Liver (tissue), 9 donors: ENCODE data around the gene RRP8. TPM values are rescaled to one million over a fixed set of nuclear protein-coding genes. Genes with fewer than 3 reads are reported as not detected.

Experiments
- DNase-seq: peaks from one replicate; pipeline ENCODE4 v3.0.0-alpha.2; 2017; ENCODE audit warnings: low spot score
- H3K27ac ChIP-seq, 2 donors: one replicate each; pipeline ENCODE4 v1.7.0; 2013; ENCODE audit warnings: inconsistent platforms in 2 of 2, low read length in 2 of 2, control low read depth in 1 of 2, low read depth in 1 of 2, mild to moderate bottlenecking in 1 of 2
- H3K27me3 ChIP-seq, 4 donors: one replicate each; pipeline versions ENCODE4 v1.6.1 to v1.7.0; 2013; ENCODE audit warnings: low read length in 3 of 4, inconsistent platforms in 1 of 4, mild to moderate bottlenecking in 1 of 4, moderate library complexity in 1 of 4; ENCODE audit not compliant: control insufficient read depth in 4 of 4, insufficient read depth in 4 of 4
- H3K36me3 ChIP-seq, 4 donors: one replicate each; pipeline versions ENCODE4 v1.6.1 to v1.7.0; 2013; ENCODE audit warnings: low read length in 3 of 4, mild to moderate bottlenecking in 3 of 4, low read depth in 1 of 4, moderate library complexity in 1 of 4; ENCODE audit not compliant: control insufficient read depth in 4 of 4, insufficient read depth in 3 of 4
- H3K4me1 ChIP-seq, 4 donors: one replicate each; pipeline versions ENCODE4 v1.6.1 to v1.7.0; 2013; ENCODE audit warnings: low read length in 3 of 4, mild to moderate bottlenecking in 3 of 4, moderate library complexity in 1 of 4; ENCODE audit not compliant: control insufficient read depth in 4 of 4, insufficient read depth in 4 of 4
- H3K4me3 ChIP-seq, 3 donors: one replicate each; pipeline versions ENCODE4 v1.6.1 to v1.7.0; 2013; ENCODE audit warnings: low read length in 3 of 3, control low read depth in 1 of 3, low read depth in 1 of 3, mild to moderate bottlenecking in 1 of 3
- H3K9ac ChIP-seq, 2 donors: one replicate each; pipeline ENCODE4 v1.7.0; 2013; ENCODE audit warnings: low read length in 2 of 2, mild to moderate bottlenecking in 2 of 2, moderate library complexity in 2 of 2, control low read depth in 1 of 2, low read depth in 1 of 2
- H3K9me3 ChIP-seq, 4 donors: one replicate each; pipeline versions ENCODE4 v1.6.1 to v1.7.0; 2013; ENCODE audit warnings: low read length in 3 of 4; ENCODE audit not compliant: control insufficient read depth in 4 of 4
- EGR1 ChIP-seq, 2 donors: IDR thresholded peaks; 2 replicates each; pipeline ENCODE4 v1.6.1; 2016 to 2018; ENCODE audit warnings: antibody characterized with exemption in 2 of 2, low read depth in 2 of 2
- FOXA1 ChIP-seq: IDR thresholded peaks from 2 replicates; pipeline ENCODE4 v1.6.1; 2016; ENCODE audit warnings: antibody characterized with exemption
- FOXA2 ChIP-seq: IDR thresholded peaks from 2 replicates; pipeline ENCODE4 v1.6.1; 2016; ENCODE audit warnings: antibody characterized with exemption
- HNF4G ChIP-seq: IDR thresholded peaks from 2 replicates; pipeline ENCODE4 v1.6.1; 2016; ENCODE audit warnings: antibody characterized with exemption
- JUND ChIP-seq, 2 donors: IDR thresholded peaks; 2 replicates each; pipeline ENCODE4 v1.6.1; 2016; ENCODE audit warnings: antibody characterized with exemption in 2 of 2
- MAX ChIP-seq: IDR thresholded peaks from 2 replicates; pipeline ENCODE4 v1.6.1; 2016; ENCODE audit warnings: antibody characterized with exemption
- NR2F2 ChIP-seq: IDR thresholded peaks from 2 replicates; pipeline ENCODE4 v1.6.1; 2016; ENCODE audit warnings: antibody characterized with exemption
- RAD21 ChIP-seq, 2 donors: IDR thresholded peaks; 2 replicates each; pipeline ENCODE4 v1.6.1; 2016; ENCODE audit warnings: antibody characterized with exemption in 2 of 2, mild to moderate bottlenecking in 2 of 2
- REST ChIP-seq: IDR thresholded peaks from 2 replicates; pipeline ENCODE4 v1.6.1; 2016; ENCODE audit warnings: antibody characterized with exemption, mild to moderate bottlenecking
- TAF1 ChIP-seq: conservative IDR thresholded peaks from 2 replicates; pipeline ENCODE4 v1.6.1; 2016; ENCODE audit warnings: antibody characterized with exemption, mild to moderate bottlenecking
- YY1 ChIP-seq: IDR thresholded peaks from 2 replicates; pipeline ENCODE4 v1.6.1; 2016; ENCODE audit warnings: antibody characterized with exemption, mild to moderate bottlenecking
- ZBTB33 ChIP-seq: IDR thresholded peaks from 2 replicates; pipeline ENCODE4 v1.6.1; 2016; ENCODE audit warnings: antibody characterized with exemption
- WGBS: extraction: QIAGEN DNeasy Blood & Tissue Kit; methylation state at CpG from one replicate; pipeline ENCODE4 v1.1.7; 2013; 5-methylcytosine and 5-hydroxymethylcytosine counted together
- polyA plus RNA-seq, 2 donors: library from polyadenylated mRNA; stranded (reverse) in 1 of 2; unstranded in 1 of 2; fragments of 200-250 nt in 1 of 2; fragments of >200 nt in 1 of 2; fragmentation: Nextera tagmentation in 1 of 2; extraction: Ambion mirVana in 1 of 2; gene quantifications; one replicate each; pipeline versions ENCODE4 v1.2.1 to v1.2.3, GENCODE V29; 2013 to 2015
- total RNA-seq, 2 donors: library from RNA; depleted of rRNA; stranded (reverse); fragments of >200 nt; gene quantifications; one replicate each; pipeline ENCODE4 v1.2.3, GENCODE V29; 2014
- donor health status: healthy.
- donor health status: healthy.
- donor health status: healthy.
- donor health status: healthy.
- donor health status: healthy.

The RRP8 gene
- total and polyA plus RNA-seq, 4 donors, result 10.3 to 12.6 (median 11.2) TPM

GRCh38 chr11:6630632-6631291, 27.3 kb upstream of the RRP8 start:
- WGBS, result 50% methylated on average over 28 of the region's 28 CpGs
- Histone ChIP-seq H3K27me3 (no peaks in the 10 kb centered on the region), H3K9ac (no peak overlapping the region), H3K36me3 (no peaks in the 10 kb centered on the region), H3K4me1 (peaks cover 3 to 23% (median 14%) of the 10 kb centered on the region in 4 donors), H3K9me3 (no peaks in the 10 kb centered on the region), H3K4me3 (peak overlapping the region in 1 of 3 donors; percentile 18), H3K27ac (no peak overlapping the region)
- DNase-seq, result no peak
- TF ChIP-seq HNF4G (no peak), ZBTB33 (no peak), TAF1 (no peak), FOXA2 (no peak), RAD21 (IDR thresholded peaks at IDR 0.05) (no peak), JUND (IDR thresholded peaks at IDR 0.05) (no peak), EGR1 (IDR thresholded peaks at IDR 0.05; ENCODE audit: low read depth in 2 of 2) (no peak), MAX (no peak), YY1 (no peak)

GRCh38 chr11:6629892-6630631, 26.6 kb upstream of the RRP8 start:
- no peaks in the 10 kb centered on the region for H3K36me3 ChIP-seq
- peak overlapping the region in 1 of 3 donors; percentile 18 for H3K4me3 ChIP-seq
- peaks cover 3 to 16% (median 10%) of the 10 kb centered on the region in 4 donors for H3K4me1 ChIP-seq
- 42% methylated on average over 102 of the region's 102 CpGs for WGBS
- H3K9ac ChIP-seq, result no peak overlapping the region
- no peaks in the 10 kb centered on the region for H3K9me3 ChIP-seq
- H3K27ac ChIP-seq, result no peak overlapping the region
- no peak for DNase-seq
- no peaks in the 10 kb centered on the region for H3K27me3 ChIP-seq
- no peak for TF ChIP-seq TAF1
- no peak for TF ChIP-seq REST

- H3K4me1 ChIP-seq, result peaks cover 2 to 11% (median 5%) of the 10 kb centered on the region in 4 donors
- DNase-seq, result no peak
- TF ChIP-seq JUND (IDR thresholded peaks at IDR 0.05) (no peak), YY1 (no peak), FOXA2 (no peak), RAD21 (IDR thresholded peaks at IDR 0.05) (no peak), TAF1 (no peak), NR2F2 (no peak), FOXA1 (no peak)
These were observed 26.1 kb upstream of the RRP8 start for GRCh38 chr11:6629573-6629891.

More at GRCh38 chr11:6629573-6629891, 26.1 kb upstream of the RRP8 start:
- 91% methylated on average over 24 of the region's 24 CpGs for WGBS
- Histone ChIP-seq H3K27ac (no peak overlapping the region), H3K9ac (no peak overlapping the region), H3K36me3 (no peaks in the 10 kb centered on the region), H3K9me3 (no peaks in the 10 kb centered on the region), H3K4me3 (no peak overlapping the region), H3K27me3 (no peaks in the 10 kb centered on the region)
